Osteoblast (primary cell): ENCODE results near the gene HCFC2. TPM values are rescaled to one million over a fixed set of nuclear protein-coding genes. Genes with fewer than 3 reads are reported as not detected.
"Not testable (repeated sequence)": the region's sequence is repeated elsewhere in the genome, so short reads cannot be mapped to it uniquely, and the experiment has no call there.

Source experiments
- DNase-seq: peaks from one replicate; pipeline ENCODE4 v3.0.0; 2011; ENCODE audit warnings: low spot score, mixed read lengths; ENCODE audit not compliant: insufficient read length; ENCODE audit errors: missing footprints
- H2AFZ ChIP-seq: 2 replicates; pipeline ENCODE4 v1.6.0; 2011; ENCODE audit warnings: mild to moderate bottlenecking, low read length
- H3K27ac ChIP-seq: 2 replicates; pipeline ENCODE4 v1.5.1; 2011; ENCODE audit warnings: mild to moderate bottlenecking, low read depth, low read length, moderate library complexity
- H3K27me3 ChIP-seq: 2 replicates; pipeline ENCODE4 v1.6.0; 2012; ENCODE audit warnings: mild to moderate bottlenecking, control low read depth, inconsistent platforms, low read length, moderate library complexity; ENCODE audit not compliant: insufficient read depth
- H3K36me3 ChIP-seq: 2 replicates; pipeline ENCODE4 v1.5.1; 2011; ENCODE audit warnings: mild to moderate bottlenecking, low read length, control low read depth, moderate library complexity; ENCODE audit not compliant: insufficient read depth
- H3K4me1 ChIP-seq: 2 replicates; pipeline ENCODE4 v1.5.1; 2011; ENCODE audit warnings: mild to moderate bottlenecking, low read length, control low read depth, moderate library complexity; ENCODE audit not compliant: insufficient read depth
- H3K4me2 ChIP-seq: 2 replicates; pipeline ENCODE4 v1.6.0; 2011; ENCODE audit warnings: mild to moderate bottlenecking, low read length; ENCODE audit not compliant: insufficient read depth
- H3K4me3 ChIP-seq: fragments of 200-600 bp; sonication (generic); 3 replicates; pipeline ENCODE4 v1.5.1; 2012; ENCODE audit warnings: mild to moderate bottlenecking, low read length, inconsistent platforms; ENCODE audit not compliant: insufficient read depth
- H3K79me2 ChIP-seq: 2 replicates; pipeline ENCODE4 v1.6.0; 2012; ENCODE audit warnings: mild to moderate bottlenecking, low read length, control low read depth, inconsistent platforms; ENCODE audit not compliant: insufficient read depth
- H3K9me3 ChIP-seq: 2 replicates; pipeline ENCODE4 v1.5.1; 2011; ENCODE audit warnings: low read depth, low read length, control low read depth
- H4K20me1 ChIP-seq: 2 replicates; pipeline ENCODE4 v1.6.0; 2012; ENCODE audit warnings: mild to moderate bottlenecking, low read length, control low read depth; ENCODE audit not compliant: insufficient read depth
- CTCF ChIP-seq: IDR thresholded peaks from 2 replicates; pipeline ENCODE4 v1.5.1; 2011; ENCODE audit warnings: mild to moderate bottlenecking, low read depth, low read length, moderate library complexity; ENCODE audit errors: extremely low read depth
- total RNA-seq: library from RNA; depleted of rRNA; stranded (reverse); fragments of >200 nt; gene quantifications from 2 replicates; pipeline ENCODE4 v1.2.3, GENCODE V29; 2012

The HCFC2 gene
- total RNA-seq, 1 donor: 25.7 TPM

DNA sequence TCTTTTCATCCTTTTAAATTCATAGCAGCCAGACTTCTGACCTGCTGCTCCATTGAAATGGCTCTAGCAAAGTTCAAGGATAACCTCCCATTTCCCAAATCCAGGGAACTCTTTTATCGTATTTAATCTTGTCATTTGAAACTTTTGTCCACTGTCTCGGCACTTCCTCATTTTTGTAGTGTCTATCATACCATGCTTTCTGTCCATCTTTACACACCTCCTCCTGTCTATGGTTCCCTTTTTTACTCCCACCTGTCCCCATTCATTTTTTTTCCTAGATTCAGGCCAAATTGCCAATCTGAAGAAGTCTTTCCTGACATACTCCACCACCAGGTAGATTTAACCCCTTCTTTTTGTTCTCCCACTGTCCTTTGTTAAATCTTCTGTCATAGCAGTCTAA lies 42.6 kb downstream of the HCFC2 start:
- Histone ChIP-seq H3K27ac (no peak overlapping the region), H3K4me3 (no peak overlapping the region), H3K36me3 (peaks cover 5% of the 10 kb centered on the region), H4K20me1 (peaks cover 4% of the 10 kb centered on the region), H3K9me3 (no peaks in the 10 kb centered on the region), H3K4me2 (no peak overlapping the region), H3K79me2 (no peaks in the 10 kb centered on the region), H2AFZ (no peak overlapping the region), H3K4me1 (no peaks in the 10 kb centered on the region), H3K27me3 (no peaks in the 10 kb centered on the region)
- no peak for DNase-seq
- TF ChIP-seq CTCF: no peak

- no peak overlapping the region for H2AFZ ChIP-seq
- peaks cover 4% of the 10 kb centered on the region for H4K20me1 ChIP-seq
- H3K36me3 ChIP-seq: peaks cover 5% of the 10 kb centered on the region
- H3K9me3 ChIP-seq: no peaks in the 10 kb centered on the region
- H3K4me1 ChIP-seq: no peaks in the 10 kb centered on the region
- no peaks in the 10 kb centered on the region for H3K79me2 ChIP-seq
- DNase-seq: peak; percentile 35
- TF ChIP-seq CTCF: peak; percentile 97
- H3K27ac ChIP-seq: no peak overlapping the region
- H3K4me3 ChIP-seq: no peak overlapping the region
- no peak overlapping the region for H3K4me2 ChIP-seq
- H3K27me3 ChIP-seq: no peaks in the 10 kb centered on the region
These were observed 44.6 kb downstream of the HCFC2 start for GRCh38 chr12:104108755-104109445.

GRCh38 chr12:104109446-104110271 lies 45.3 kb downstream of the HCFC2 start:
- H2AFZ ChIP-seq: no peak overlapping the region
- no peaks in the 10 kb centered on the region for H3K79me2 ChIP-seq
- H3K36me3 ChIP-seq: peaks cover 8% of the 10 kb centered on the region
- H3K27ac ChIP-seq: no peak overlapping the region
- peaks cover 4% of the 10 kb centered on the region for H4K20me1 ChIP-seq
- H3K27me3 ChIP-seq: no peaks in the 10 kb centered on the region
- no peaks in the 10 kb centered on the region for H3K4me1 ChIP-seq
- H3K9me3 ChIP-seq: no peaks in the 10 kb centered on the region
- H3K4me3 ChIP-seq: no peak overlapping the region
- no peak overlapping the region for H3K4me2 ChIP-seq
- TF ChIP-seq CTCF: no peak
- peak; percentile 26 for DNase-seq

DNA sequence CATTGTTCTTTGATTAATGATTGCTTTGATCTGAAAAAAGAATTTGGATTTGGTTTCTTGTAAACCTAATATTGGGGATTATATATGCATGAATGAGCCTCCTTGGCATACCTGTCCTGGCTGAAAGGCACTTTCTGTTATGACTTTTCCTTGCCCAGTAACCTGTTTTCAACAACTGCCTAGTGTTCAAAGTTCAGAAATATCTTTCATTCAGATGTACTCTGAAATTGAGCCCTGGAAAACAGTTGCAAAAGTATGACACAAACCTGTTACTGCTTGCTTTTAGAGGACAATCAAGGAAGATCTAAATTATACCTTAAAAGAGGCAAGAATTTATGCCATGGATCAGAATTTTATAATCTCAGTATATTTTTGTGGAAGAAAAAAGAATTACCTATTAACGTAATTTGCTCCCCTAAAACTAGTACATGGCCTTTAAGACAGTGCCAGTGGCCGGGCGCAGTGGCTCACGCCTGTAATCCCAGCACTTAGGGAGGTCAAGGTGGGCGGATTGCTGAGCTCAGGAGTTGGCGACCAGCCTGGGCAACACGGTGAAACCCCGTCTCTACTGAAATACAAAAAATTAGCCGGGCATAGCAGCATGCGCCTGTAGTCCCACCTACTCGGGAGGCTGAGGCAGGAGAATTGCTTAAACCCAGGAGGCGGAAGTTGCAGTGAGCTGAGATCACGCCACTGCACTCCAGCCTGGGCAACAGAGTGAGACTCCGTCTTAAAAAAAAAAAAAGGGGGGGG lies 50.7 kb downstream of the HCFC2 start:
- H3K4me3 ChIP-seq, H4K20me1 ChIP-seq, H2AFZ ChIP-seq, H3K4me1 ChIP-seq, H3K9me3 ChIP-seq, H3K4me2 ChIP-seq, H3K79me2 ChIP-seq, DNase-seq, H3K27me3 ChIP-seq, H3K27ac ChIP-seq: not testable (repeated sequence)
- peaks cover 23% of the 10 kb centered on the region for H3K36me3 ChIP-seq
